ENCODE results near the gene VPS35L.

The VPS35L gene

DNA sequence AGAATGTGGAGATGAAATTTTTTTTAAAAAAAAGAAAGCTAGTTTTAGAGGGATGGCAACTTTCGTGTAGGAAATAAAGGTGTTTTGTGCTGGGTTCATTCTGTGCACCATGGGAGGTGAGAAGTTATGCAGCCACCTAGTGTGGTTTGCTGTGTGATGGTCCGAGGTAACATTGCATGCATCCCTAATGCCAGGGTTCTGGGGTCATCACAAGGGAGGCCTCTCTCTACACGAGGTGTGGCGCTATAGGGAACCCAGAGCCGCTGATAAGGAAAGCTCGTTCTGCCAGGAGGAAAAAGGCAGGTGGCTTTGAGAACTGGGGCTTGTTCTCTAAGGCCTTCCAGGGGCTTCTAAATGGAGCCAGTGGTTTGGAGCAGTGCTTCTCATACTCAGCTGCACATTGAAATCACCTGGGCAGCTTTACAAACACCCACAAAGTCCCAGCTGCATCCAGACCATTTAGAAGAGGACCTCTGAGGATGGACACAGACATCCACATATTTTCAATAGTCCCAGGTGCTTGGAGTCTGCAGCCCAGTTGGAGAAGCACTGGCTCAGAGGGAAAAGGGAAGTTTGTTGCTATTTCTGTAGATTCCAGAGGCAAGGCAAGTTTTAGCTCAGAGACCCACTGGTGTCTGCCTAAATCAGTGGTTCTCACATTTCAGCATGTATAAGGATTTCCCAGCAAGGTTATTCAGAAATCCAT, 43.5 kb downstream of the VPS35L start:
- Mint-ChIP-seq H3K27me3 (no peaks in the 10 kb centered on the region), H3K36me3 (ENCODE audit: low read depth) (peaks cover 30% of the 10 kb centered on the region), H3K27ac (no peak overlapping the region), H3K9me3 (no peaks in the 10 kb centered on the region), H3K4me1 (no peaks in the 10 kb centered on the region), H3K4me3 (no peak overlapping the region)
- ATAC-seq (no peak), DNase-seq (no peak)

DNA sequence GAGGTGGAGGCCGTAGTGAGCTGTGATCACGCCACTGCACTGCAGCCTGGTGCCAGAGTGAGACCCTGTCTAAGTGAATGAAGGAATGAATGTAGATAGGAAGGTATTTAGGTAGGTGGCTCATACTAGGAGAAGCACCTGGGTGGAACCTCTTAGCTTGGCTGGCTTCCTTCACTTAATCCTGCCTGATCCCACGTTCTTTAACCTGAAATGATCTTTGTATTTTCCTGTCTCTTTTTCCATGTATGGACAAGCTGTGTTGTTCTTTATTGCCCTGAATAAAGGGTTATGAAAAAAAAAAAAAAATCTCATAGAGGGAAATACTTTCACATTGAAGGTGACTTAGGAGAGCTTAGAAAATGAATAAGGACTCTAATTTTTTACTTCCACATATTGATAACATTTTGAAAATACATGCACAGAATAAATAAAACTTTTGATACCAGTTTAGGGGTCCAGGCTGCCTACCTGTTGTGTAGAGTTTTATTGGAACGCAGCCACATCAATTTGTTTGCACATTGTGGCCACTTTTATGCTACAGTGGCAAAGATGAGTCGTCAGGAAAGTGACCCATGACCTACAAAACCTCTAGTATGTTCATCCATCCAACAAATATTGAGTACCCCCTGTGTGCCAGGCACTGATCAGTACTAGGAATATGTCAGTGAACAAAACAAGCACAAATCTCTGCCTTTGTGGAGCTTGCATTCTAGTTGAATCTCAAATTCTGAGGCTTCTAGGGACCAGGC, 44.6 kb downstream of the VPS35L start:
- Mint-ChIP-seq H3K27me3 (no peaks in the 10 kb centered on the region), H3K27ac (no peak overlapping the region), H3K4me1 (no peaks in the 10 kb centered on the region), H3K36me3 (ENCODE audit: low read depth) (peaks cover 33% of the 10 kb centered on the region), H3K9me3 (no peaks in the 10 kb centered on the region), H3K4me3 (no peak overlapping the region)
- DNase-seq (no peak), ATAC-seq (no peak)

DNA sequence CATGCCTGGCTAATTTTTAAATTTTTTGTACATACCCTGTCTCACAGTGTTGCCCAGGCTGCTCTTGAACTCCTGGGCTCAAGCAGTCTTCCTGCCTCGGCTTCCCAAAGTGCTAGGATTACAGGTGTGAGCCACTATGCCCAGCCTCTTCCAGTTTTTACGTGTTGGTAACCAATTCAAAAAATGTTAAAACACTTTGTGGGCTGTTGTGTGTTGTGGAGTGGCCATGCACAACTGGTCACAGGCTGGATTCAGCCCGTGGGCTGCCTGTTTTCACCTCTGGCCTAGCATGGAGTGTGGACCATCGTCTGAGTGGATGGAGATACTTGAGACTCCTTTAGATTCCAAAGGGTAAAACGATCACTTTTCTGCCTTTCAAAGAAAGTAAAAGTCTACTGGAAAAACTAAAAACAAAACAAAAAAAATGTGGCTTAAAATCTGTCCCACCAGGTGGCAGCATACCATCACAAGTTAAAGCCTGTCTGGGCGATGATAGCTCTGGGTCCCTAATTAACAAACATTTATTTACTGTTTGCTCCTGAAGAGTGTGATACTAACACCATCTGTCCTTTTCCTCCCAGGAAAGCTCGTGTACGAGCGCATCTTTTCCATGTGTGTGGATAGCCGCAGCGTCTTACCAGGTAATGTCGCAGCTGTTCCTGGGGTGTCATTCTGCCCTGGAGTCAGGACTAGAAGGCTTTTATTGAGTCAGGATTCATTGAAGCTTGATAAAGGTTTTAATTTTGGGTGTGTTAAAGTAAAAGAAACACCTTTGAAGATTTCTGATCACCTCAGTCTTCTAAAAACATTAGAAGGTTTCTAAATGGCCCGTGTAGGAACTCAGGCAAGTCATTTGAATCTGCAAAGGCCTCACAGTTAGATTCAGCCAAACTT, 45.8 kb downstream of the VPS35L start:
- Mint-ChIP-seq H3K4me1 (no peaks in the 10 kb centered on the region), H3K9me3 (no peaks in the 10 kb centered on the region), H3K36me3 (ENCODE audit: low read depth) (peaks cover 42% of the 10 kb centered on the region), H3K4me3 (no peak overlapping the region), H3K27me3 (no peaks in the 10 kb centered on the region), H3K27ac (no peak overlapping the region)
- no peak for ATAC-seq
- DNase-seq: peak; percentile 12

DNA sequence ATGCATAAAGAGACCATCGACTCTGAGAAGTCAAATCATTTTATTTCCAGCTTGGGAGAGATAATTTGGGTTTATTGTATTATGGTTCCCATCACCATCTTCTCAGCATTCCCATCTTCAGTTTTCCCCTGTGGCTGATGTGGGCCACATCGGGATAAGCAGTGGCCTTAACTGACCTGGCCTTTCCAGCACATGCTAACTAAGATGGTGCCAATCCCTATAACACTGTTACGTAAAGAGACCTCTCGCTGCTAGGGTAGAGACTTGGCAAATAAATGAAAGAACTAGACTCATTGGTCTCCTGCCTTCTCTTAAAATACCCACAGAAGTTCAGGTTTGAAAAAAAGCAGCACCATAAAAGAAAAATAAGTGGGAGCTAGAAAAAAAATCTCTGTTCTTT, 49.4 kb downstream of the VPS35L start:
- ATAC-seq: no peak
- H3K27me3 Mint-ChIP-seq: no peaks in the 10 kb centered on the region
- H3K4me1 Mint-ChIP-seq: no peaks in the 10 kb centered on the region
- H3K36me3 Mint-ChIP-seq (ENCODE audit: low read depth): peaks cover 53% of the 10 kb centered on the region
- no peak overlapping the region for H3K27ac Mint-ChIP-seq
- no peak overlapping the region for H3K4me3 Mint-ChIP-seq
- no peaks in the 10 kb centered on the region for H3K9me3 Mint-ChIP-seq
- DNase-seq: no peak

DNA sequence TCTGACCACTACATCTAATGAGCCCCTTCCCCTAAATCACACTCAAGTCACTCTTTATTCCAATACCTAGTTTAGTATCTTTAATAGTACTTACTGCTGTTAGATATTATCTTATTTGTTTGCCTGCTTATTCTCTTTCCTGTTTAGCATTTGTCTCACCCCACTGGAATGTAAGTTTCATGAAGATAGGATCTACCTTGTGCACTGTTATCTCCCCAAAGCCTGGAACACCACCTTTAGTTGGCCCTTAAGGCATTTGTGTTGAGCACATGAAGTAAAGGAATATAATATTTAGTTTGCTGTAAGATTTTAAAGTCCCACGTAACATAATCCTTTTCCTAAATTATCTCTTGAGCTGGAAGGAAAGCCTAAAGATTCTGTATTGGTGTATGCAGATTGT, 50.2 kb downstream of the VPS35L start:
- Mint-ChIP-seq H3K36me3 (ENCODE audit: low read depth) (peaks cover 56% of the 10 kb centered on the region), H3K4me1 (no peaks in the 10 kb centered on the region), H3K27me3 (no peaks in the 10 kb centered on the region), H3K9me3 (no peaks in the 10 kb centered on the region), H3K27ac (no peak overlapping the region), H3K4me3 (no peak overlapping the region)
- ATAC-seq (no peak), DNase-seq (no peak)

DNA sequence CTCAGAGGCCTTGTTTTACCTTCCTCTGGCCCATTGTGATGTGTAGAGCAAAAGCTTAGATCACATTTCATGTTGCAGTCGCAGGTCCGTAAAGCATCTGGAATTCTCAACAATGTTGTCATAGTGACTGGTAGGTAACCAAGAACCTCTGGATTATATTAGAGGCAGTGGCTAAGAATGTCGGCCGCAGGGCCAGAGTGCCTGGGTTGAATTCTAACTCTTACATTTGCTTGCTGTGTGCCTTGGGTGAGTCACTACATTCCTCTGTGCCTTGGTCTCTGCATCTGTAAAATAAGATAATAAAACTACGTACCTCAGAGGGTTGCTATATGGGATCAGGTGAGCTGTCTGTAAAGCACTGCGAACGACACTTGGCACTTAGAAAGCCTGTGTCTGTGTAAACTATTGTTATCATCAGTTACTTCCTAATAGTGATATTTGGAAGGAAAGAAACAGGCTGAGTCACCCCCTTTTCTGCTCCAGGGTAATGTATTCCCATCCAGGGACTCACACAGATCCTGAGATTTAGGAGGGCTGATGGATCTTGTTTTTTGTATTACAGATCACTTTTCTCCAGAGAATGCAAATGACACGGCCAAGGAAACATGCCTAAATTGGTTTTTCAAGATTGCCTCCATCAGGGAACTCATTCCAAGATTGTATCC, 52.2 kb downstream of the VPS35L start:
- H3K9me3 Mint-ChIP-seq: no peaks in the 10 kb centered on the region
- H3K27ac Mint-ChIP-seq: no peak overlapping the region
- no peaks in the 10 kb centered on the region for H3K4me1 Mint-ChIP-seq
- no peak overlapping the region for H3K4me3 Mint-ChIP-seq
- peaks cover 54% of the 10 kb centered on the region for H3K36me3 Mint-ChIP-seq (ENCODE audit: low read depth)
- ATAC-seq: no peak
- DNase-seq: no peak
- H3K27me3 Mint-ChIP-seq: no peaks in the 10 kb centered on the region

DNA sequence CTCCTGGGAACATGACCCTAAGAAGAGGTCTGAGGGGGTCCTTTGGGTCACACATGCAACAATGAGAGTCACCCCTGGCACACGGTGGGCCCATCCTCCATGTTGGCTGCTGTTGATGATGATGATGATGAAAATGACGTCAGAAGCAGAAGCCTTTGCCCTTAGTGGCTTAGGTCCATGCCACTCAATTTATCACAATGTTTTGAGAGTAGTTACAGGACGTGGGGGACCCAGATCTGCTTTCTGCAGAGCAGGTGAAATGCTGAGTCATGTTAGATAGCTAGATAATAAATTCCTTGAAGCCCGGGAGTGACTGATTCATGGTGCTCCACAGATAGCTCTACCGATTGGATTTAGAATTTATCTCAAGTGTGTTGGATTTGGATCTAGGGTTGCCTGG, 53.9 kb downstream of the VPS35L start:
- Mint-ChIP-seq H3K4me1 (no peaks in the 10 kb centered on the region), H3K27ac (no peak overlapping the region), H3K4me3 (no peak overlapping the region)

DNA sequence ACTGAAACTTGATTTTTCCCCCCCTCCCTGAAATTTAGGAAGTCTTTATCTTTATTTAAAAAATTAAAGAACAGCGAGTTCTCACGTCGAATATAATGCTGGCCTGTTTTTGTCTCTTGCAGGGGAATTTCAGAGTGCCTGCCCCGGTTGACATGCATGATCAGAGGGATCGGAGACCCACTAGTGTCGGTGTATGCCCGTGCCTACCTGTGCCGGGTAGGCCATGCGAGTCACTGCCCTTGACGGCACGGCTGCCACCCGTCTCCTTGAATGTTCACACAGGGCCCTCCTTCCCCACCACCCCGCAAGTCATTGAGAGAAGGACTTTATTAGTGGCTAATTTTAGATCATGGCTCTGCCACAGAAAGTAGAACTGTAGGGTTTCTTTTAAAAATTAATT, 54.7 kb downstream of the VPS35L start:
- H3K27ac Mint-ChIP-seq: no peak overlapping the region
- no peak overlapping the region for H3K4me3 Mint-ChIP-seq
- H3K9me3 Mint-ChIP-seq: no peaks in the 10 kb centered on the region
- ATAC-seq (no peak), DNase-seq (no peak)
- no peaks in the 10 kb centered on the region for H3K4me1 Mint-ChIP-seq
- H3K27me3 Mint-ChIP-seq: no peaks in the 10 kb centered on the region
- H3K36me3 Mint-ChIP-seq (ENCODE audit: low read depth): peaks cover 42% of the 10 kb centered on the region

More for the DNA sequence above, 53.9 kb downstream of the VPS35L start:
- ATAC-seq (no peak), DNase-seq (no peak)
- no peaks in the 10 kb centered on the region for H3K9me3 Mint-ChIP-seq
- peaks cover 49% of the 10 kb centered on the region for H3K36me3 Mint-ChIP-seq (ENCODE audit: low read depth)
- no peaks in the 10 kb centered on the region for H3K27me3 Mint-ChIP-seq

DNA sequence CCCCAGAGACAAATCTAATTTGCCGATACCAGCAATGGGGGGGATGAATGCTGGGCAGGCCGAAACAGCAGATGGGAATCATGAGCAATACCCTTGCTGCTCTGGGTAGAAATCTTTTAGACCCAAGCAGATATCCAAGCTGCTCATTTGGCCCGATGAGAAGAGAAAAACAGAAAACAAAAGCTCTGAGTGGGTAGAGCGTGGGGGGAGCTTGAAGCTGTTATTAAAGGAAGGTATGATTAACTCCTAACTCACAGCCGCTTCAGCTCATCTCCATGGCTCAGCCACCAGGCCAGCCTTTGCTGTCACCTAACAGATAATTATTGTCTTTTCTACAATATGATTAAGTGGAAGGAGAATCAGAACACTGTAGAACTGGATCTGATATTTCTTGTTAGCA, 58.3 kb downstream of the VPS35L start:
- Mint-ChIP-seq H3K4me1 (no peaks in the 10 kb centered on the region), H3K27me3 (no peaks in the 10 kb centered on the region), H3K9me3 (no peaks in the 10 kb centered on the region), H3K27ac (peak overlapping the region; percentile 18), H3K36me3 (ENCODE audit: low read depth) (peaks cover 29% of the 10 kb centered on the region), H3K4me3 (no peak overlapping the region)
- no peak for DNase-seq
- ATAC-seq: no peak

DNA sequence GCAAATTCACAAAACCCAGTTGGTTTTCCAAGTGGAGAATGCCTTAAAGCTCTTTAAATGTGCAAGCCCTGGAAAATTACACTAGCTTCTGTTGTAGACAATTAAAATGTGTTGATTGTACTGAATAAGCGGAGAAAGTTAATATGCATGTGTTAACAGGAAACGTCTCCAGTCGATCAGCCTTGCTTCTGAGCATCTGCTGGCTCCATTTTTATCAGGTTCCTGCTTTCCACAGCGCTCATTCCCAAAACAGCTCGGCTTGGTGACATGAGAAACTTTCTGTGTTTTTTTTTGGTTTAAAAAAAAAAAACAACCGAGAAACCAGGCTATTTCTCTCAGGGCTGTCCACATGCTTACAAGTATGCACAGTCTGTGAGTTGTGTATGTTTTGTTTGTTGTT, 60.7 kb downstream of the VPS35L start:
- H3K27me3 Mint-ChIP-seq: no peaks in the 10 kb centered on the region
- peaks cover 27% of the 10 kb centered on the region for H3K36me3 Mint-ChIP-seq (ENCODE audit: low read depth)
- H3K4me1 Mint-ChIP-seq: no peaks in the 10 kb centered on the region
- H3K9me3 Mint-ChIP-seq: no peaks in the 10 kb centered on the region
- no peak overlapping the region for H3K4me3 Mint-ChIP-seq
- no peak overlapping the region for H3K27ac Mint-ChIP-seq
- no peak for ATAC-seq
- no peak for DNase-seq

DNA sequence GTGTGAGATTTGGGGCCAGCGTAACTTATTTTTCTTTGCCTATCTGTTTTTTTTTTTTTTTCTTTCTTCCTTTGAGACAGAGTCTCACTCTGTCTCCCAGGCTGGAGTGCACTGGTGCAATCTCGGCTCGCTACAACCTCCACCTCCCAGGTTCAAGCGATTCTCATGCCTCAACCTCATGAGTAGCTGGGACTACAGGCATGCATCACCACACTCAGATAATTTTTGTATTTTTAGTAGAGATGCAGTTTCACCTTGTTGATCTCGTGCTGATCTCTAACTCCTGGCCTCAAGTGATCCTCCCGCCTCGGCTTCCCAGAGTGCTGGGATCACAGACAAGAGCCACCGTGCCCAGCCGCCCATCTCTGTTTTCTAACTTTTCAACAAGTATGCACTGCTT, 63.4 kb downstream of the VPS35L start:
- Mint-ChIP-seq H3K4me1 (no peaks in the 10 kb centered on the region), H3K27me3 (no peaks in the 10 kb centered on the region), H3K4me3 (no peak overlapping the region), H3K27ac (no peak overlapping the region), H3K36me3 (ENCODE audit: low read depth) (peaks cover 18% of the 10 kb centered on the region), H3K9me3 (no peaks in the 10 kb centered on the region)
- DNase-seq (no peak), ATAC-seq (no peak)

DNA sequence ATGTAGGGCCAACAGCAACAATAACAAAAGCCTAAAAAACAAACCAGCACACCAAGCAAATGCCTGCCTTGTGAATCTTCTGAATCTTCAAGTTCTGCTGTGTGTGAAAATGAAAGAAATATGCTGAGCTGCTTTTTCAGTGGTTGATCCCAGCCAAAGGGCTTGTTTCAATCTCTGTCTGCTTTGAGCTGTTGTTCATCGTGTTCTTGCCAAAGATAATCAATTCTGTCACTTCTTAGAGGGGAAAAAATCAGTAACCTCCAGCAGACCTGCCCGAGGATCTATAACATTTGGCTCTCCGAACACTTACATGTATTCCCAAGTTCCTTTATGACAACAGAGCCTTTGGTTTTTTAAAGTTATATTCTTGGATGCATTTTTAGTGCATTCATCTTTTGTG, 65.9 kb downstream of the VPS35L start:
- no peak overlapping the region for H3K27ac Mint-ChIP-seq
- H3K4me3 Mint-ChIP-seq: no peak overlapping the region
- H3K36me3 Mint-ChIP-seq (ENCODE audit: low read depth): peaks cover 23% of the 10 kb centered on the region
- H3K27me3 Mint-ChIP-seq: no peaks in the 10 kb centered on the region
- no peaks in the 10 kb centered on the region for H3K9me3 Mint-ChIP-seq
- H3K4me1 Mint-ChIP-seq: no peaks in the 10 kb centered on the region
- no peak for DNase-seq
- ATAC-seq: no peak

DNA sequence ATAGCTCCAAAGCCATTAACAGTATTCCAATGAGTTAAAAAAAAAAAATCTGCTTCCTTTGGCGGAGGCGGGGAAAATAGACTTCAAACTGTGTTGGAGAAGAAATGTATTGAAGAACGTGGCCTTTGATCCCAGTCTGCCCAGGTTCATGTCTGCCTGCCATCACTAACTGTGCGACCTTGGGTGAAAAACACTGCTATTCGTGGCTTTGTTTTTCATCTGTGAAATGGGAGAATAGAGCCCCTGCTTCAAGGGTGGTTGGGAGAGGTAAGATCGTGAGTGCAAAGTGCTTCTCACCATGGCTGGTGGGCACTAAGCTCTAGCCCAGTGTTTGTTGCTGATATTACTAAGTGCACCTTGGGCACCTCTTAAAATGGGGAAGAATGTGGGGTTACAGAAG, 69.5 kb downstream of the VPS35L start:
- Mint-ChIP-seq H3K9me3 (no peaks in the 10 kb centered on the region), H3K27ac (no peak overlapping the region), H3K4me3 (no peak overlapping the region), H3K4me1 (no peaks in the 10 kb centered on the region), H3K36me3 (ENCODE audit: low read depth) (peaks cover 21% of the 10 kb centered on the region), H3K27me3 (no peaks in the 10 kb centered on the region)
- ATAC-seq: no peak
- DNase-seq: no peak

DNA sequence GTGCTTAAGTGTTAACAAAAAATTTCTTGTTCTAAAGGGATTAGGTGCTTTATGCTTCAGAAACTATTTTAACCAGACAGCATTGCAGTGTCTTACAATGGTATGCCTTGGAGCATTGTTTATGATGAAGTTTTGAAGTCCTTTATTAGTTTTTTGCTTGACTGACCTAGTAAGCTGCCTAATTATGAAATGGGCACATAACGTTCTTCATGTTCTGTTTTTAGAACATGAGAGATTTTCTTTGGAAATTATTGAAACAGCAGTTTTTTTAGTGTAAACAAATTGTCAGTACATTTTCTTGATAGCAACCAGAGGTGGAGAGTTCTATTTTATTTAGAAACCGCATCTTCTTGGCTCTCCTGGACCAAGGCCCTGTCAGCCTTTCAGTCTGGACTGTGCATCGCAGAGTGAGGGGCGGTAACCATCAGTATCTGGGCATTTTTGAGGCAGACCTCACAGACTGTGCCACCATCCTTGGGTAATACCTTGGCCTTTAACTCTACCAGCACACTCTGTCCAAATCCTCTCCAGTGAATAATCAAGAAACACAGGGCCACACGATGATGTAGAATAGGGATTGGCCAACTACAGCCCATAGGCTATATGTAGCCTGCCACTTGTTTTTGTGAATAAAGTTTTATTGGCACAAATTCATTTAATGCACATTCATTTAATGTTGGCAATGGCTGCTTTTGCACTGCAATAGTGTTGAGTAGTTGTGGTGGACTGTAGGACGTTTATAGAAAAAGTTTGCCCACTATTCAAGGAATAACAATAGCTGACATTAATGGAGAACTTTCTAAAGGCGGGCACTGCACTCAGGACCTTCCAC, 81.1 kb downstream of the VPS35L start:
- no peak for ATAC-seq
- peaks cover 37% of the 10 kb centered on the region for H3K36me3 Mint-ChIP-seq (ENCODE audit: low read depth)
- no peak for DNase-seq
- H3K9me3 Mint-ChIP-seq: no peaks in the 10 kb centered on the region
- peaks cover 20% of the 10 kb centered on the region for H3K4me1 Mint-ChIP-seq
- H3K4me3 Mint-ChIP-seq: no peak overlapping the region
- H3K27me3 Mint-ChIP-seq: no peaks in the 10 kb centered on the region
- H3K27ac Mint-ChIP-seq: no peak overlapping the region

All from activated naive CD8-positive, alpha-beta T cell treated with anti-CD3 and anti-CD28 coated beads, Interleukin-2, amount 50 U/mL, for 24 hours (primary cell).